Measurements from ENCODE around the gene PHF20. TPM values are rescaled to one million over a fixed set of nuclear protein-coding genes. Genes with fewer than 3 reads are reported as not detected.

PHF20 gene
- total RNA-seq, 1 experiment from 2014 or later: 37.2 TPM

DNA sequence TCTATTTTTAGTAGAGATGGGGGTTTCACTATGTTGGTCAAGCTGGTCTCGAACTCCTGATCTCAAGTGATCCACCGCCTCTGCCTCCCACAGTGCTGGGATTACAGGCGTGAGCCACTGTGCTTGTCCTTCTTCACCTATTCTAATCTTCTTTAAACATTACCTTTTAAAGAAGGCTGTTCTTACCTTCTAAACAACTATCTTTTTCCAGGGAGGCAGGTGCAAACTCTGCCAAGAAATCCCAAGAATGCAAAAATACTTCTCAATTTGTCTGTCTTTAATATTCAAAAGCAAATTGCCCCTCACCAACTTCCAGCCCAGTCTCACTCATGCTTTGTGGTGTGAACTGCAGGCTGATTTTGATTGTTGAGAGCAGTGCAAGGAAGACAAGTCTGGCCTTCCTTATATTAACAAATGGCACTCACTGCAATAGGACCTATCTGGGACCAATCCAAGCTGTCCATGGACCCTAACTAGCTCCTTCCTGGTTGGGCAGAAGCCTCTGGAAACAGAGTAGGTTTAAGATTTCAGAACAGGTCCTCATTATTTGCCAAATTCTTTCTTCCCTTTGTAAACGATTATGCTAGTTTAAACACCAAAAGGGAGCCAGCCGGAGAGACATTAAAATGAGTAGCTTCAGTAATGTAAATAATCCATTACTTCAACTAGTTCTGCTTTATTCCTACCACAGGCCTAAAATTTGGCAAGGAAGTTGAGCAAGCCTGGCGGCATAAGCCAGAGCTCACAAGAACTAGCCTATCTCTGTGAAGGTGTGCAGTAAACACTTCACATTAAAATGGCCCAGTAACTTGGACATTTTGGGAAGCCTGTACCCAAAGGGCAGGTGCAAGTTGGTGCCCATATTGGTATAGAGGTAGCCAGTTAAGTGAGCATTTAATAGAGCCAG is 180.9 kb downstream of the PHF20 start:
- CTCF ChIA-PET: interaction anchor here (0.6 to 3.7 kb wide), 3 partner anchors 39 to 437 kb away, joined by 3 to 36 read pairs (median 6); no protein-coding TSS in a partner anchor
- no peak for ATAC-seq
- H3K79me2 ChIP-seq (ENCODE audit: low read length): peaks cover 31% of the 10 kb centered on the region
- DNase-seq: peak; percentile 43
- peak overlapping the region; percentile 95 for H3K4me3 ChIP-seq (ENCODE audit: low read length)
- intact Hi-C loops (cut with micrococcal nuclease): loop anchor here (2.0 kb wide), 1 partner anchor 182 kb away; no protein-coding TSS in a partner anchor
- H3K27me3 ChIP-seq (ENCODE audit: low read length): no peaks in the 10 kb centered on the region
- H3K9me2 ChIP-seq (replicated peaks; ENCODE audit: low read length): no peaks in the 10 kb centered on the region
- no peaks in the 10 kb centered on the region for H4K20me1 ChIP-seq (ENCODE audit: low read length)
- peak overlapping the region; percentile 91 for H3K4me2 ChIP-seq (ENCODE audit: low read length)
- no TSS peak for BruUV-seq (replicated peaks)
- peaks cover 13% of the 10 kb centered on the region for H3K4me1 ChIP-seq (ENCODE audit: insufficient read depth, low read length)
- peak overlapping the region; percentile 98 for H3K9ac ChIP-seq (ENCODE audit: low read length)
- POLR2A ChIA-PET (ENCODE audit: unreplicated experiment): interaction anchor here (0.6 to 2.5 kb wide), 9 partner anchors 38 to 1960 kb away, joined by 3 to 27 read pairs (median 3); partner anchors contain the start of gene RBM39
- H2AFZ ChIP-seq (ENCODE audit: low read length): no peak overlapping the region
- H3K36me3 ChIP-seq (ENCODE audit: low read depth, low read length): no peaks in the 10 kb centered on the region
- no peak for TF ChIP-seq EZH2phosphoT487 (IDR thresholded peaks at IDR 0.05; ENCODE audit: borderline replicate concordance, low read length)
- no peak for TF ChIP-seq EZH2 (IDR thresholded peaks at IDR 0.05; ENCODE audit: low read length, unreplicated experiment)
- no peaks in the 10 kb centered on the region for H3K9me3 ChIP-seq (ENCODE audit: low read length)
- H3K27ac ChIP-seq (ENCODE audit: low read length): no peak overlapping the region
- H3F3A ChIP-seq (ENCODE audit: low read length, unreplicated experiment): no peaks in the 10 kb centered on the region

DNA sequence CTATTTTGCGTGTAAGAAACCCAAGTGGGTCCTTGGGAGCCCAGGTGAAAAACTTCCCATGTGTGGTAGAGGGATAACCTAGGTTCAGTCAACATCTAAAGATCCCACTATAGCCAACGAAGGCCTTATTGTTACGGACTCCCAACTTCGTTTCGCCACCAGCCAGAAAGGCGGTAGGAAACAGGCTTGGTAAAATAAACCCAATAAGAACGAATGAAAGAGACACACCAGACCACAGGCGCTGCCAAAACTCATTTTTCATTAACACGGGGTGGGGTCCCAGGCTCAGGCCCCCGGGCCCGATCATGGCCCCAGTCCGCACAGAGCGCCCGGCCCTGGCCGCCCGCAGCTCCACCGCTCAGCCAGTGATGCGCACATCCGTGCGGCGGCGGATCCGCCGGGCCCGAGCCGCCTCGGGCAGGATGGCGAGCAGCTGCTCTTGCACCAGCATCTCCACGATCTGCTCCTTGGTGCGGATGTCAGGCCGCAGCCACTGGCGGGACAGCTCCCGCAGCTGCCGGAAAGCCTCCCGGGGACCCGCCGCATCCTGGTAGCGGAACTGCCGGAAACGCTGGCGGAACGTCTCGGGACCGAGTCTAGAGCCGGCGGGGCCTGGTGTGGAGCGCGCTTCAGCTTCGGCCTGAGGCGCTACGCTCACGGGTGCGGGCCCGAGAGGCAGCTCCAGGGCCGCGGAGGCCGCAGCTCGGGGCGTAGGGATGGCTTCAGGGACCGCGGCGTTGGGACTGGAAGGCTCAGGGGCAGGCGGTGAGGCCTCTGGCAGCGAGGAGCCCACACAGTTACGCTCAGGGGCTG is 181.8 kb downstream of the PHF20 start:
- Histone ChIP-seq H3K9me3 (ENCODE audit: low read length) (no peaks in the 10 kb centered on the region), H3K4me3 (ENCODE audit: low read length) (peak overlapping the region; percentile 95), H3K36me3 (ENCODE audit: low read depth, low read length) (no peaks in the 10 kb centered on the region), H4K20me1 (ENCODE audit: low read length) (no peaks in the 10 kb centered on the region), H3K9ac (ENCODE audit: low read length) (peak overlapping the region; percentile 98), H3K4me1 (ENCODE audit: insufficient read depth, low read length) (peaks cover 13% of the 10 kb centered on the region), H3K9me2 (replicated peaks; ENCODE audit: low read length) (no peaks in the 10 kb centered on the region), H3K79me2 (ENCODE audit: low read length) (peaks cover 31% of the 10 kb centered on the region), H3K4me2 (ENCODE audit: low read length) (peak overlapping the region; percentile 91), H3K27me3 (ENCODE audit: low read length) (no peaks in the 10 kb centered on the region), H3F3A (ENCODE audit: low read length, unreplicated experiment) (no peaks in the 10 kb centered on the region), H3K27ac (ENCODE audit: low read length) (peak overlapping the region; percentile 93), H2AFZ (ENCODE audit: low read length) (peak overlapping the region; percentile 69)
- POLR2A ChIA-PET (ENCODE audit: unreplicated experiment): interaction anchor here (0.6 to 2.5 kb wide), 5 partner anchors 38 to 254 kb away, joined by 3 to 27 read pairs (median 5); partner anchors contain the start of gene RBM39
- TSS peak; percentile 61 for BruUV-seq (replicated peaks)
- TF ChIP-seq EZH2phosphoT487 (IDR thresholded peaks at IDR 0.05; ENCODE audit: borderline replicate concordance, low read length) (no peak), EZH2 (IDR thresholded peaks at IDR 0.05; ENCODE audit: low read length, unreplicated experiment) (no peak)
- TF ChIP-seq, protein P1, sequence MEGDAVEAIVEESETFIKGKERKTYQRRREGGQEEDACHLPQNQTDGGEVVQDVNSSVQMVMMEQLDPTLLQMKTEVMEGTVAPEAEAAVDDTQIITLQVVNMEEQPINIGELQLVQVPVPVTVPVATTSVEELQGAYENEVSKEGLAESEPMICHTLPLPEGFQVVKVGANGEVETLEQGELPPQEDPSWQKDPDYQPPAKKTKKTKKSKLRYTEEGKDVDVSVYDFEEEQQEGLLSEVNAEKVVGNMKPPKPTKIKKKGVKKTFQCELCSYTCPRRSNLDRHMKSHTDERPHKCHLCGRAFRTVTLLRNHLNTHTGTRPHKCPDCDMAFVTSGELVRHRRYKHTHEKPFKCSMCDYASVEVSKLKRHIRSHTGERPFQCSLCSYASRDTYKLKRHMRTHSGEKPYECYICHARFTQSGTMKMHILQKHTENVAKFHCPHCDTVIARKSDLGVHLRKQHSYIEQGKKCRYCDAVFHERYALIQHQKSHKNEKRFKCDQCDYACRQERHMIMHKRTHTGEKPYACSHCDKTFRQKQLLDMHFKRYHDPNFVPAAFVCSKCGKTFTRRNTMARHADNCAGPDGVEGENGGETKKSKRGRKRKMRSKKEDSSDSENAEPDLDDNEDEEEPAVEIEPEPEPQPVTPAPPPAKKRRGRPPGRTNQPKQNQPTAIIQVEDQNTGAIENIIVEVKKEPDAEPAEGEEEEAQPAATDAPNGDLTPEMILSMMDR (conservative IDR thresholded peaks at IDR 0.05; ENCODE audit: low read depth, low read length): no peak
- ATAC-seq (peak; percentile 24), DNase-seq (peak; percentile 24)
- intact Hi-C loops (cut with micrococcal nuclease): loop anchor here (2.0 kb wide), 2 partner anchors 39 to 183 kb away; no protein-coding TSS in a partner anchor
- CTCF ChIA-PET: interaction anchor here (0.6 to 3.7 kb wide), 8 partner anchors 14 to 212 kb away, joined by 3 to 36 read pairs (median 4); partner anchors contain the start of gene RBM39
